ENCODE measurements around the gene CAMTA1. TPM values are rescaled to one million over a fixed set of nuclear protein-coding genes. Genes with fewer than 3 reads are reported as not detected.

CAMTA1 gene
- total RNA-seq, 6 donors from 2014 or later = 38.8 to 74.0 (median 46.1) TPM

GRCh38 chr1:7583291-7584096 lies 798.2 kb downstream of the CAMTA1 start:
- peaks cover 0 to 5% (median 0%) of the 10 kb centered on the region in 4 donors for H3K4me1 ChIP-seq
- TF ChIP-seq CTCF (IDR thresholded peaks at IDR 0.05) (no peak), POLR2AphosphoS5 (IDR thresholded peaks at IDR 0.05) (no peak), POLR2A (IDR thresholded peaks at IDR 0.05) (no peak), EP300 (IDR thresholded peaks at IDR 0.05) (no peak)
- WGBS, 2 donors = 81 to 92% methylated on average over 13 to 15 of the region's 15 CpGs
- no peaks in the 10 kb centered on the region for H3K27me3 ChIP-seq
- DNase-seq (no peak), ATAC-seq (ENCODE audit: low FRiP score in 2 of 2) (no peak)
- no peak overlapping the region for H3K4me3 ChIP-seq
- no peaks in the 10 kb centered on the region for H3K9me3 ChIP-seq
- no peak overlapping the region for H3K27ac ChIP-seq
- no peaks in the 10 kb centered on the region for H3K36me3 ChIP-seq

GRCh38 chr1:7584157-7584556 lies 798.9 kb downstream of the CAMTA1 start:
- WGBS, 2 donors = 91 to 93% methylated on average over 11 of the region's 11 CpGs
- H3K4me1 ChIP-seq = peaks cover 0 to 5% (median 0%) of the 10 kb centered on the region in 4 donors
- ATAC-seq (ENCODE audit: low FRiP score in 2 of 2) = no peak
- no peaks in the 10 kb centered on the region for H3K27me3 ChIP-seq
- TF ChIP-seq POLR2AphosphoS5 (IDR thresholded peaks at IDR 0.05) (no peak), POLR2A (IDR thresholded peaks at IDR 0.05) (no peak), EP300 (IDR thresholded peaks at IDR 0.05) (no peak), CTCF (IDR thresholded peaks at IDR 0.05) (no peak)
- no peak for DNase-seq
- H3K36me3 ChIP-seq = no peaks in the 10 kb centered on the region
- no peaks in the 10 kb centered on the region for H3K9me3 ChIP-seq
- H3K4me3 ChIP-seq = no peak overlapping the region
- H3K27ac ChIP-seq = no peak overlapping the region

- no peaks in the 10 kb centered on the region for H3K9me3 ChIP-seq
- TF ChIP-seq CTCF (IDR thresholded peaks at IDR 0.05) (peak in 1 of 6 experiments; percentile 12), POLR2A (IDR thresholded peaks at IDR 0.05) (no peak), POLR2AphosphoS5 (IDR thresholded peaks at IDR 0.05) (peak in 1 of 2 donors; percentile 26), EP300 (IDR thresholded peaks at IDR 0.05) (no peak)
- H3K4me1 ChIP-seq = peaks cover 0 to 5% (median 0%) of the 10 kb centered on the region in 4 donors
- DNase-seq (peak in 1 of 2 donors; percentile 18), ATAC-seq (ENCODE audit: low FRiP score in 2 of 2) (no peak)
- no peaks in the 10 kb centered on the region for H3K36me3 ChIP-seq
- H3K4me3 ChIP-seq = no peak overlapping the region
- no peaks in the 10 kb centered on the region for H3K27me3 ChIP-seq
- WGBS, 2 donors = 64 to 85% methylated on average over 12 of the region's 12 CpGs
- H3K27ac ChIP-seq = no peak overlapping the region
These were observed 799.4 kb downstream of the CAMTA1 start for GRCh38 chr1:7584643-7585042.

- WGBS, 2 donors = 89 to 96% methylated on average over 12 to 14 of the region's 14 CpGs
- no peak overlapping the region for H3K4me3 ChIP-seq
- DNase-seq (no peak), ATAC-seq (ENCODE audit: low FRiP score in 2 of 2) (no peak)
- H3K4me1 ChIP-seq = peaks cover 0 to 5% (median 0%) of the 10 kb centered on the region in 4 donors
- no peaks in the 10 kb centered on the region for H3K9me3 ChIP-seq
- H3K27ac ChIP-seq = no peak overlapping the region
- no peaks in the 10 kb centered on the region for H3K36me3 ChIP-seq
- TF ChIP-seq CTCF (IDR thresholded peaks at IDR 0.05) (no peak), EP300 (IDR thresholded peaks at IDR 0.05) (no peak), POLR2A (IDR thresholded peaks at IDR 0.05) (no peak), POLR2AphosphoS5 (IDR thresholded peaks at IDR 0.05) (no peak)
- H3K27me3 ChIP-seq = no peaks in the 10 kb centered on the region
These were observed 800.1 kb downstream of the CAMTA1 start for GRCh38 chr1:7585216-7585907.

Data from upper lobe of left lung (tissue), 6 donors.